RCC 7860 (cell line): Measurements from ENCODE around the gene PTPN1.
"Not testable (repeated sequence)": the region's sequence is repeated elsewhere in the genome, so short reads cannot be mapped to it uniquely, and the experiment has no call there.

Experiments
- DNase-seq: peaks from one replicate; pipeline ENCODE4 v3.0.0-alpha.2; 2015; ENCODE audit warnings: low spot score
- FAIRE-seq: peaks from 2 replicates; lab custom pipeline; 2012; peaks lifted over from hg19 to GRCh38; lab: Jason Lieb, UNC

PTPN1 gene

GRCh38 chr20:50509923-50510705, at the start of gene PTPN1:
TSS of gene PTPN1 (plus strand) at chr20:50510383. CDS start at chr20:50510528, 145 bp downstream.
- peak; percentile 86 for FAIRE-seq

GRCh38 chr20:50460608-50461267, 49.4 kb upstream of the PTPN1 start:
- DNase-seq (peak; percentile 71), FAIRE-seq (no peak)

More at GRCh38 chr20:50509923-50510705, at the start of gene PTPN1:
- DNase-seq: peak; percentile 99

GRCh38 chr20:50462093-50462690, 48.0 kb upstream of the PTPN1 start:
- FAIRE-seq (no peak), DNase-seq (no peak)

GRCh38 chr20:50464026-50464724, 46.0 kb upstream of the PTPN1 start:
- FAIRE-seq (no peak), DNase-seq (peak; percentile 31)

GRCh38 chr20:50464725-50465650, 45.2 kb upstream of the PTPN1 start:
- FAIRE-seq: no peak
- DNase-seq: no peak

GRCh38 chr20:50467174-50467573, 43.0 kb upstream of the PTPN1 start:
- FAIRE-seq (no peak), DNase-seq (no peak)

GRCh38 chr20:50467718-50468356, 42.3 kb upstream of the PTPN1 start:
- FAIRE-seq (no peak), DNase-seq (no peak)

GRCh38 chr20:50468378-50468798, 41.8 kb upstream of the PTPN1 start:
- no peak for DNase-seq
- no peak for FAIRE-seq

GRCh38 chr20:50469176-50469723, 40.9 kb upstream of the PTPN1 start:
- no peak for FAIRE-seq
- DNase-seq: no peak

- no peak for FAIRE-seq
- DNase-seq: no peak
Measured at GRCh38 chr20:50469796-50470195, 40.4 kb upstream of the PTPN1 start.

GRCh38 chr20:50470264-50470858, 39.8 kb upstream of the PTPN1 start:
- DNase-seq: no peak

GRCh38 chr20:50471231-50471630, 39.0 kb upstream of the PTPN1 start:
- DNase-seq: no peak
- no peak for FAIRE-seq

More at GRCh38 chr20:50470264-50470858, 39.8 kb upstream of the PTPN1 start:
- FAIRE-seq: no peak

- DNase-seq (no peak), FAIRE-seq (no peak)
Measured at GRCh38 chr20:50472693-50473664, 37.2 kb upstream of the PTPN1 start.

- not testable (repeated sequence) for DNase-seq, FAIRE-seq
Measured at GRCh38 chr20:50474356-50474755, 35.8 kb upstream of the PTPN1 start.

- FAIRE-seq (peak; percentile 59), DNase-seq (peak; percentile 67)
Measured at GRCh38 chr20:50475681-50476292, 34.4 kb upstream of the PTPN1 start.

GRCh38 chr20:50477239-50477872, 32.8 kb upstream of the PTPN1 start:
- DNase-seq: no peak
- FAIRE-seq: no peak
